ENCODE measurements around the gene EIPR1. TPM values are rescaled to one million over a fixed set of nuclear protein-coding genes. Genes with fewer than 3 reads are reported as not detected.

EIPR1 gene
- total RNA-seq, 1 donor from 2014 or later = 27.8 TPM

DNA sequence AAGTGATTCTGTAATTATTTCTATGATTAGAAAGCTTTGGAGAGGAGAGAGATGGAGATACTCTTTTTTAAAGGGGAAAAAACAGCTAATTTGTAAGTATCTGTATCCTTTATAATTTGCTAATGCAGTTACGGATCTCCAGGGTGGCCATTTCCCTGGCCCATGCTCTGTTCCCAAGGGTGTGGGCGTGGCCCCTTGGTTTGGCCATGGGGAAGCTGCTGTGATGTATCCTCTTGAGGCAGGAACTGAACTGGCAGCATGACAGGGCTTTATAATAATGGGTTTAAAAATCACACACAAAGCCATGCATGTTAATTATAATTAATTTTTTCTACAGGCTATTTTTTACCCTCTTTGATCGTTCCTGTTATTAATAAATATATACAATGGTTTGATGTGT is 28.9 kb upstream of the EIPR1 start:
- no peak overlapping the region for H2AFZ ChIP-seq (ENCODE audit: low read depth, low read length)
- Mint-ChIP-seq H3K27me3 (ENCODE audit: low read depth, unreplicated experiment) (no peaks in the 10 kb centered on the region), H3K4me1 (ENCODE audit: low read depth, unreplicated experiment) (no peaks in the 10 kb centered on the region), H3K9me3 (ENCODE audit: unreplicated experiment) (no peaks in the 10 kb centered on the region), H3K36me3 (ENCODE audit: low read depth, unreplicated experiment) (no peaks in the 10 kb centered on the region), H3K4me3 (ENCODE audit: unreplicated experiment) (no peak overlapping the region), H3K27ac (ENCODE audit: unreplicated experiment) (no peak overlapping the region)
- H3K36me3 ChIP-seq (ENCODE audit: insufficient read depth, low read length) = peaks cover 26% of the 10 kb centered on the region
- peaks cover 14% of the 10 kb centered on the region for H4K20me1 ChIP-seq (ENCODE audit: insufficient read depth, low read length)
- FAIRE-seq (no peak), DNase-seq (ENCODE audit: low read depth) (no peak)
- no peaks in the 10 kb centered on the region for H3K9me3 ChIP-seq (ENCODE audit: insufficient read depth, low read depth, low read length)
- H3K27me3 ChIP-seq (ENCODE audit: insufficient read depth, low read length) = no peaks in the 10 kb centered on the region
- H3K79me2 ChIP-seq (ENCODE audit: insufficient read depth, low read length) = peaks cover 34% of the 10 kb centered on the region
- no peak overlapping the region for H3K4me3 ChIP-seq (ENCODE audit: insufficient read depth, low read depth, low read length)
- no peak overlapping the region for H3K9ac ChIP-seq (ENCODE audit: low read length)
- no peak overlapping the region for H3K27ac ChIP-seq (ENCODE audit: low read depth, low read length)
- H3K4me1 ChIP-seq (ENCODE audit: insufficient read depth, low read length) = no peaks in the 10 kb centered on the region
- no peak overlapping the region for H3K4me2 ChIP-seq (ENCODE audit: low read length)
- TF ChIP-seq, protein P1, sequence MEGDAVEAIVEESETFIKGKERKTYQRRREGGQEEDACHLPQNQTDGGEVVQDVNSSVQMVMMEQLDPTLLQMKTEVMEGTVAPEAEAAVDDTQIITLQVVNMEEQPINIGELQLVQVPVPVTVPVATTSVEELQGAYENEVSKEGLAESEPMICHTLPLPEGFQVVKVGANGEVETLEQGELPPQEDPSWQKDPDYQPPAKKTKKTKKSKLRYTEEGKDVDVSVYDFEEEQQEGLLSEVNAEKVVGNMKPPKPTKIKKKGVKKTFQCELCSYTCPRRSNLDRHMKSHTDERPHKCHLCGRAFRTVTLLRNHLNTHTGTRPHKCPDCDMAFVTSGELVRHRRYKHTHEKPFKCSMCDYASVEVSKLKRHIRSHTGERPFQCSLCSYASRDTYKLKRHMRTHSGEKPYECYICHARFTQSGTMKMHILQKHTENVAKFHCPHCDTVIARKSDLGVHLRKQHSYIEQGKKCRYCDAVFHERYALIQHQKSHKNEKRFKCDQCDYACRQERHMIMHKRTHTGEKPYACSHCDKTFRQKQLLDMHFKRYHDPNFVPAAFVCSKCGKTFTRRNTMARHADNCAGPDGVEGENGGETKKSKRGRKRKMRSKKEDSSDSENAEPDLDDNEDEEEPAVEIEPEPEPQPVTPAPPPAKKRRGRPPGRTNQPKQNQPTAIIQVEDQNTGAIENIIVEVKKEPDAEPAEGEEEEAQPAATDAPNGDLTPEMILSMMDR (IDR thresholded peaks at IDR 0.05; ENCODE audit: insufficient read depth, low read depth, low read length) = no peak
- TF ChIP-seq EZH2 (IDR thresholded peaks at IDR 0.05; ENCODE audit: insufficient read depth, low read length) = no peak

DNA sequence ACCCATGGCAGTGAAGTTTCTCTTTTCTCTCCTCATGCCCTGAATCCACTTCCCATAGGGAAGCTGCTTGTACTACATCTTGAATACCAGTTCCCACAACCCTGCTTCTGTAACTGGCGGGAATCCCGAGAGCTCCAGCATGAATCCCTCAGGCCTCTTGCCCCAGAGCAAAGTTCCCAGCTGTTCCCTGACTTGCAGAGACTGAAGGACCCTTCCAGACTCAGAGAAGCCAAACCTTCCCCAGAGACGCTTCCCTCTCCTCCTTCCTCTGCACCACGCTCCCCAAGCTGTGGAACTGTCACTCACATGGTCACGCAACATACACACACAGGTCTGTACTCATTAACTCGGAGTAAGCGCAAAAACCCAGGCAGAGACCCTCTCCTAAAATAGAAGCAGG is 28.3 kb upstream of the EIPR1 start:
- no peak for DNase-seq (ENCODE audit: low read depth)
- TF ChIP-seq, protein P1 (IDR thresholded peaks at IDR 0.05; ENCODE audit: insufficient read depth, low read depth, low read length) = no peak
- TF ChIP-seq EZH2 (IDR thresholded peaks at IDR 0.05; ENCODE audit: insufficient read depth, low read length) = no peak
- Mint-ChIP-seq H3K4me3 (ENCODE audit: unreplicated experiment) (no peak overlapping the region), H3K27ac (ENCODE audit: unreplicated experiment) (no peak overlapping the region), H3K36me3 (ENCODE audit: low read depth, unreplicated experiment) (no peaks in the 10 kb centered on the region), H3K9me3 (ENCODE audit: unreplicated experiment) (no peaks in the 10 kb centered on the region), H3K27me3 (ENCODE audit: low read depth, unreplicated experiment) (no peaks in the 10 kb centered on the region), H3K4me1 (ENCODE audit: low read depth, unreplicated experiment) (no peaks in the 10 kb centered on the region)
- H3K79me2 ChIP-seq (ENCODE audit: insufficient read depth, low read length) = peaks cover 34% of the 10 kb centered on the region
- peaks cover 27% of the 10 kb centered on the region for H3K36me3 ChIP-seq (ENCODE audit: insufficient read depth, low read length)
- H4K20me1 ChIP-seq (ENCODE audit: insufficient read depth, low read length) = peaks cover 17% of the 10 kb centered on the region
- no peak for FAIRE-seq
- H3K9ac ChIP-seq (ENCODE audit: low read length) = no peak overlapping the region
- H3K4me3 ChIP-seq (ENCODE audit: insufficient read depth, low read depth, low read length) = no peak overlapping the region
- no peak overlapping the region for H3K4me2 ChIP-seq (ENCODE audit: low read length)
- H3K27ac ChIP-seq (ENCODE audit: low read depth, low read length) = no peak overlapping the region
- H2AFZ ChIP-seq (ENCODE audit: low read depth, low read length) = no peak overlapping the region
- H3K27me3 ChIP-seq (ENCODE audit: insufficient read depth, low read length) = no peaks in the 10 kb centered on the region
- no peaks in the 10 kb centered on the region for H3K4me1 ChIP-seq (ENCODE audit: insufficient read depth, low read length)
- no peaks in the 10 kb centered on the region for H3K9me3 ChIP-seq (ENCODE audit: insufficient read depth, low read depth, low read length)

DNA sequence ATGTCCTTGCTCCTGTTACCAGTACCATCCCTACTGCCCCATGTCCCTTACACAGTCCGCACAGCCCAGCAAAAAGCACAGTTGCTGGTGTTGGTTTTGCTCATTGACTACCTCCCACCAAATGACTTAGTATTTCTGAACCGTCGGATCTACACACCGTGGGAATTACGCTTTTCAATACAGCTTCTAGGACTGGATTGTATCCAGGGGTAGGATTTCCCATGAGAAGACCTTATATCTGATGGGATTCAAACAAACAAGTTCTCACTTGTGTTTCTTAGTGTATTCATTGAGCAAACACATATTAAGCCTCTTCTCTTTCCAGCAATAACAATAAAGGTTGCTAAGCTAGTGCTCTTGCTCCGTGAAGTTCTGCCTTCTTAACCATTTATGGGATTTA is 27.7 kb upstream of the EIPR1 start:
- peaks cover 34% of the 10 kb centered on the region for H3K79me2 ChIP-seq (ENCODE audit: insufficient read depth, low read length)
- H3K9me3 ChIP-seq (ENCODE audit: insufficient read depth, low read depth, low read length) = no peaks in the 10 kb centered on the region
- H3K4me3 ChIP-seq (ENCODE audit: insufficient read depth, low read depth, low read length) = no peak overlapping the region
- H3K36me3 ChIP-seq (ENCODE audit: insufficient read depth, low read length) = peaks cover 27% of the 10 kb centered on the region
- H3K9me3 Mint-ChIP-seq (ENCODE audit: unreplicated experiment) = no peaks in the 10 kb centered on the region
- H3K36me3 Mint-ChIP-seq (ENCODE audit: low read depth, unreplicated experiment) = no peaks in the 10 kb centered on the region
- peaks cover 23% of the 10 kb centered on the region for H4K20me1 ChIP-seq (ENCODE audit: insufficient read depth, low read length)
- no peaks in the 10 kb centered on the region for H3K27me3 Mint-ChIP-seq (ENCODE audit: low read depth, unreplicated experiment)
- no peak overlapping the region for H3K9ac ChIP-seq (ENCODE audit: low read length)
- no peak overlapping the region for H3K27ac ChIP-seq (ENCODE audit: low read depth, low read length)
- TF ChIP-seq, protein P1 (IDR thresholded peaks at IDR 0.05; ENCODE audit: insufficient read depth, low read depth, low read length) = no peak
- TF ChIP-seq EZH2 (IDR thresholded peaks at IDR 0.05; ENCODE audit: insufficient read depth, low read length) = no peak
- FAIRE-seq = no peak
- H3K4me3 Mint-ChIP-seq (ENCODE audit: unreplicated experiment) = no peak overlapping the region
- peaks cover 4% of the 10 kb centered on the region for H3K4me1 Mint-ChIP-seq (ENCODE audit: low read depth, unreplicated experiment)
- no peak overlapping the region for H3K4me2 ChIP-seq (ENCODE audit: low read length)
- DNase-seq (ENCODE audit: low read depth) = no peak
- H3K27ac Mint-ChIP-seq (ENCODE audit: unreplicated experiment) = no peak overlapping the region
- H2AFZ ChIP-seq (ENCODE audit: low read depth, low read length) = no peak overlapping the region
- no peaks in the 10 kb centered on the region for H3K4me1 ChIP-seq (ENCODE audit: insufficient read depth, low read length)
- no peaks in the 10 kb centered on the region for H3K27me3 ChIP-seq (ENCODE audit: insufficient read depth, low read length)
